Natural killer cell (primary cell): ENCODE measurements around the gene ICA1. TPM values are rescaled to one million over a fixed set of nuclear protein-coding genes. Genes with fewer than 3 reads are reported as not detected.

Experiments used
- ATAC-seq, 3 donors: fragments of 150-1000 bp in 2 of 3; fragments of 200-7000 bp in 1 of 3; cut with Tn5 transposase; 1 replicate in 1 of 3; 2 replicates in 2 of 3; pipeline ENCODE4 v1.10.0; 2021; ENCODE audit warnings: mild to moderate bottlenecking in 2 of 3, moderate library complexity in 2 of 3
- DNase-seq, 2 donors: peaks; one replicate each; pipeline versions ENCODE4 v3.0.0 to v3.0.0-alpha.2; 2013 to 2021; ENCODE audit warnings: mixed read lengths in 1 of 2
- H3K27ac ChIP-seq: one replicate; pipeline ENCODE4 v1.5.1; 2013; ENCODE audit warnings: mild to moderate bottlenecking, low read length
- H3K27me3 ChIP-seq: one replicate; pipeline ENCODE4 v1.6.1; 2013; ENCODE audit warnings: low read length; ENCODE audit not compliant: control insufficient read depth, insufficient read depth
- H3K36me3 ChIP-seq: one replicate; pipeline ENCODE4 v1.6.1; 2013; ENCODE audit warnings: low read length; ENCODE audit not compliant: control insufficient read depth, insufficient read depth
- H3K4me1 ChIP-seq: one replicate; pipeline ENCODE4 v1.6.1; 2013; ENCODE audit warnings: low read length; ENCODE audit not compliant: control insufficient read depth, insufficient read depth
- H3K4me3 ChIP-seq: one replicate; pipeline ENCODE4 v1.5.1; 2013; ENCODE audit warnings: low read length
- H3K9me3 ChIP-seq: one replicate; pipeline ENCODE4 v1.6.1; 2013; ENCODE audit warnings: low read length; ENCODE audit not compliant: control insufficient read depth, insufficient read depth
- H3K27ac Mint-ChIP-seq, 2 donors: one replicate each; pipeline ENCODE4 v1.8.0; 2022; ENCODE audit warnings: mild to moderate bottlenecking in 2 of 2, mixed read lengths in 2 of 2, moderate library complexity in 1 of 2
- H3K27me3 Mint-ChIP-seq, 2 donors: one replicate each; pipeline ENCODE4 v1.8.0; 2022; ENCODE audit warnings: low read depth in 2 of 2, mixed read lengths in 2 of 2
- H3K36me3 Mint-ChIP-seq: one replicate; pipeline ENCODE4 v1.8.0; 2022; ENCODE audit warnings: mixed read lengths
- H3K4me1 Mint-ChIP-seq, 2 donors: one replicate each; pipeline ENCODE4 v1.8.0; 2022; ENCODE audit warnings: mixed read lengths in 2 of 2
- H3K4me3 Mint-ChIP-seq: one replicate; pipeline ENCODE4 v1.8.0; 2022; ENCODE audit warnings: mild to moderate bottlenecking, moderate library complexity, mixed read lengths
- H3K9me3 Mint-ChIP-seq, 2 donors: one replicate each; pipeline ENCODE4 v1.8.0; 2022; ENCODE audit warnings: mixed read lengths in 2 of 2
- WGBS: methylation state at CpG from one replicate; pipeline ENCODE4 v1.1.7; 2013; ENCODE audit warnings: missing lambda C conversion rate; ENCODE audit not compliant: insufficient coverage; 5-methylcytosine and 5-hydroxymethylcytosine counted together
- intact Hi-C: fragments of 100-400 bp; cut with micrococcal nuclease; formaldehyde crosslinking; loops from one replicate; pipeline ENCODE4 v1.14.2; 2022
- total RNA-seq, 4 donors: library from RNA; stranded (reverse); fragments of 120-200 nt in 1 of 4; gene quantifications; one replicate each; pipeline versions ENCODE4 v1.2.3 to v1.2.4, GENCODE V29; 2013 to 2022
- TF ChIP-seq, protein P1 (sequence below): fragments of 200-600 bp; IDR thresholded peaks from one replicate; pipeline ENCODE4 v1.8.0; 2022; ENCODE audit warnings: antibody characterized with exemption

Gene ICA1
- total RNA-seq, 3 donors from 2014 or later (not counting 1 experiment from before 2014, with no cell fraction given) = 0.75 to 1.9 (median 1.4) TPM

DNA sequence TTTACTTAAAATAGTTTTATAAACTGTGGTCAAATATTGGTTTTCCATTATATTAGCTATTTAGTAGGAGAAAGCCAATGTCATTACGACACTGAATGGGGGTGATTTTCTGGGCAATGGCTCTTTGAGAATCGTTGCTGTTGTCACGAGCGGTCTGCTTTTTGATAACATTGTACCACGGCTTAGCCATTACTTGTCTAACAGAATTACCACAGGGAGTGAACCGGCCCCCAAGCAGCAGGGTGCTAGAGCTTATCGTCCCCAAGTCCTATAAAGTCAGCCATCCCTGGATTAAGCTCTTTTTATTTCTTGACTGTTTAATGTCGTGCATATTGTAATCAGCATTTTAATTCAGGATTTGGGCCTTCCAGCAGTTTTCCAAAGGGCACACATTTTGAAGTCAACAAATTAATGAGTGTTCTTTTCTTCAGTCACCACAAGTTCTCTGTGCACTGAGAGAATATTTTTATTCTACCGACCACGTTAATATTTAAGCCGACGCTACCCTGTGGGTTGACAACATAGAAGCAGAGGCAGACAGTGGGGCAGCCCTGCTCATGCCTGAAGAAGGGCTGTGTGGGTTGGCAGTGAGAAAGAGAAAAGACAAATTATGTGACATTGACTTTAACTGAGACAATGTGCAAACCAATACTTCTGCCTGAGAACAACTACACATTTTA, 125.8 kb downstream of the ICA1 start:
- no peaks in the 10 kb centered on the region for H3K36me3 Mint-ChIP-seq
- Histone ChIP-seq H3K9me3 (no peaks in the 10 kb centered on the region), H3K4me1 (peaks cover 33% of the 10 kb centered on the region), H3K36me3 (no peaks in the 10 kb centered on the region), H3K4me3 (no peak overlapping the region), H3K27ac (no peak overlapping the region), H3K27me3 (no peaks in the 10 kb centered on the region)
- H3K9me3 Mint-ChIP-seq = no peaks in the 10 kb centered on the region
- no peak overlapping the region for H3K27ac Mint-ChIP-seq
- H3K27me3 Mint-ChIP-seq = no peaks in the 10 kb centered on the region
- peaks cover 42 to 43% of the 10 kb centered on the region in 2 donors for H3K4me1 Mint-ChIP-seq
- 97% methylated on average over 12 of the region's 12 CpGs for WGBS
- ATAC-seq (no peak), DNase-seq (no peak)
- TF ChIP-seq, protein P1, sequence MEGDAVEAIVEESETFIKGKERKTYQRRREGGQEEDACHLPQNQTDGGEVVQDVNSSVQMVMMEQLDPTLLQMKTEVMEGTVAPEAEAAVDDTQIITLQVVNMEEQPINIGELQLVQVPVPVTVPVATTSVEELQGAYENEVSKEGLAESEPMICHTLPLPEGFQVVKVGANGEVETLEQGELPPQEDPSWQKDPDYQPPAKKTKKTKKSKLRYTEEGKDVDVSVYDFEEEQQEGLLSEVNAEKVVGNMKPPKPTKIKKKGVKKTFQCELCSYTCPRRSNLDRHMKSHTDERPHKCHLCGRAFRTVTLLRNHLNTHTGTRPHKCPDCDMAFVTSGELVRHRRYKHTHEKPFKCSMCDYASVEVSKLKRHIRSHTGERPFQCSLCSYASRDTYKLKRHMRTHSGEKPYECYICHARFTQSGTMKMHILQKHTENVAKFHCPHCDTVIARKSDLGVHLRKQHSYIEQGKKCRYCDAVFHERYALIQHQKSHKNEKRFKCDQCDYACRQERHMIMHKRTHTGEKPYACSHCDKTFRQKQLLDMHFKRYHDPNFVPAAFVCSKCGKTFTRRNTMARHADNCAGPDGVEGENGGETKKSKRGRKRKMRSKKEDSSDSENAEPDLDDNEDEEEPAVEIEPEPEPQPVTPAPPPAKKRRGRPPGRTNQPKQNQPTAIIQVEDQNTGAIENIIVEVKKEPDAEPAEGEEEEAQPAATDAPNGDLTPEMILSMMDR = no peak
- intact Hi-C loops = loop anchor here (10.0 kb wide), 1 partner anchor 191 kb away; no protein-coding TSS in a partner anchor
- H3K4me3 Mint-ChIP-seq = no peak overlapping the region

DNA sequence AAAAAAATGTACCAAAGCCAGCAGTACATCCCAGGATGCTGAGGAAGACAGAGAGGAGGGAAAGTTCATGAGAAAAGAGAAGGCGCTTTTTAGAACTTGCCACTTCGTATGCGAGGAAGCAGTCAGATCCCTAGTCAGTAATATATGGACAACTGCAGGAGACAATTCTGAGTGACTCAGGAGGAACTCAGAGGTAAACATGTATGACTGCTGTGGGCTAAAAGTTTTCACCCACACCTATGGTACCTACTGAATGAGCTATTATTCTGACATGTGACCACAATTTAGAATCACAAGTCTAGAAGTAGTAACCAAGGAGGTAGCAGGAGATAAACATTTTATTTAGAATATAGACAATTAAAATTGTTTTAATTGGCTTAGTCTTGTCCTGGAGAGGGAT, 126.5 kb downstream of the ICA1 start:
- TF ChIP-seq, protein P1 = no peak
- H3K27ac ChIP-seq = peak overlapping the region; percentile 69
- intact Hi-C loops = loop anchor here (10.0 kb wide), 1 partner anchor 191 kb away; no protein-coding TSS in a partner anchor
- DNase-seq (no peak), ATAC-seq (no peak)
- no peak overlapping the region for H3K4me3 ChIP-seq
- Mint-ChIP-seq H3K27ac (peak overlapping the region; percentile 88 to 97), H3K27me3 (no peaks in the 10 kb centered on the region), H3K36me3 (no peaks in the 10 kb centered on the region), H3K4me1 (peaks cover 49 to 50% of the 10 kb centered on the region in 2 donors), H3K4me3 (no peak overlapping the region), H3K9me3 (no peaks in the 10 kb centered on the region)
- H3K36me3 ChIP-seq = no peaks in the 10 kb centered on the region
- H3K4me1 ChIP-seq = peaks cover 40% of the 10 kb centered on the region
- WGBS = 91% methylated on average over 3 of the region's 3 CpGs
- H3K27me3 ChIP-seq = no peaks in the 10 kb centered on the region
- H3K9me3 ChIP-seq = no peaks in the 10 kb centered on the region

DNA sequence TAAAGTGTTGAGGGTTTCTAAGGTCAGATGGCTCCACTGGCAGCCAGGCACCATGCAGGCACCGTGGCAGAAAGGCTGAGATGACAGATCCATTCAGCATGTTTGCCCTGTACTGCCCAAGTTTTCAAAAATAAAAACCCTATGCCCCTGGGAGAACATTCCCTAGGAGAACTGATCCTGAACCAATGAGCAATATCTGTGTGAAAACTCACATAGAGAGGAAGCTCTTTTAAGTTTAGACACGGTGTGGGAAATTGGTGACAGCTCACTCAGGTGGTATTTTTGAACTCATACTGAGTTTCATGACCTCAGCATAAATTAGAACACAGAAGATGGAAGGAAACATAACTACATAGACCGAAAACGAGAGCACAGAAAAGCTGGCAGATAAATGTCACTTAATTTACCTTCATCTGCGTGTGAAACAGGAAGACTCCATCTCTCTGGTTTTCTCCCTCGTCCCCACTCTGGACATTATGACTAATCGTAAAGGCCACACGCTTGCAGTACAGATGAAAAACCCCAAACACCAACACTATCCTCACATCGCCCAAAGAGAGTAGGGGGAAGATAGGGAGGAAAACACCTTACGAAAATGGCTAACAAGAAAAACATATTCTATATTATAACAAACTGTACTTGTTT, 127.8 kb downstream of the ICA1 start:
- intact Hi-C loops = loop anchor here (1.0 to 10.0 kb wide), 3 partner anchors 8 to 189 kb away; no protein-coding TSS in a partner anchor
- no peaks in the 10 kb centered on the region for H3K27me3 Mint-ChIP-seq
- H3K4me3 Mint-ChIP-seq = peak overlapping the region; percentile 75
- peaks cover 44% of the 10 kb centered on the region for H3K4me1 ChIP-seq
- no peaks in the 10 kb centered on the region for H3K9me3 ChIP-seq
- H3K4me3 ChIP-seq = no peak overlapping the region
- TF ChIP-seq, protein P1 = no peak
- 15% methylated on average over 6 of the region's 10 CpGs for WGBS
- no peaks in the 10 kb centered on the region for H3K27me3 ChIP-seq
- ATAC-seq (peak; percentile 40 to 59 (median 56)), DNase-seq (peak in 1 of 2 donors; percentile 65)
- peak overlapping the region; percentile 88 to 97 for H3K27ac Mint-ChIP-seq
- no peaks in the 10 kb centered on the region for H3K36me3 ChIP-seq
- no peaks in the 10 kb centered on the region for H3K36me3 Mint-ChIP-seq
- H3K4me1 Mint-ChIP-seq = peaks cover 60 to 62% of the 10 kb centered on the region in 2 donors
- H3K27ac ChIP-seq = peak overlapping the region; percentile 69
- H3K9me3 Mint-ChIP-seq = no peaks in the 10 kb centered on the region
